ENCODE measurements around the gene GRIK5.

DNA sequence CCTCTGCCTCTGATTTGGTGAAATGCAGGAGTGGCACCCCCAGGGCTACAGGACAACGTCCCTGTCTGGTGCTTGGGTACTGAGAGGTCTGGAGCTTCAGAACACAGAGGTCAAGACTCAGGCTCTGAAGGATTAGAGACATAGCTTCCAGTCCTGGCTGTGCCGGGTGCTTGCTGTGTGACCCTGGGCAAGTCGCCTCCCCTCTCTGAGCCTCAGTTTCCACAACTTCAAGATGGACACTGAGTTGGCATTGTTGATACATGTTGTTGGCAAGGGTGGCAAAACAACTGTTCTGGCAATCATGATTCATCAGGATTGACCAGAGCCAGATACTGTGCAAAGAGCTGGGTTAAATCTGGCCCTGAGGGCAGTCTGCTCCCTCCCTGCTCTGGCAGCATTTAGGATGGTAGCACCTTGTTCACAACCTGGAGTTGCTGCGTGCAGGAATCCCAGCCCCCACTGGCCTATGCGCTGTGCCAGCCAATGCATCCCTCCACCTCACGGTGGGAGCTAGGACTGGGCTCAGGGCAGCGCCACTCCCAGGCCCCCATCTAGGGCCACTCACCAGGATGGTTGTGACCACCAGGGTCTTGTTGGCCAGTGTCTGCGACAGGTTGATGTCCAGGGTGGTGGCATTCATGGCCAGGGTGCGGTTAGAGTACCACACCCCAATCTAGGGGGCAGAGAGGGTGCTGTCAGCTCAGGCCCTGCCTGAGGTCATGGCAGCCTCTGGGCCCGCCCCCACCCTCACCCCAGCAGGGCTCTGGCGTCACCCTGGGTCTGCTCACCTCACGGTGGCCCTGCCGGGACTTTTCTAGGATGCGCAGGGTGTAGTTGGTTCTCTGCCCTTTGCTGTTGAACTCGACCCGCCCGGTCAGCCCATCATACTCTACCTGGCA is 16.7 kb downstream of the GRIK5 start:
- no peak for TF ChIP-seq MEIS1 (CRISPR knock-in tag; IDR thresholded peaks at IDR 0.05; ENCODE audit: borderline replicate concordance)
- TF ChIP-seq, protein P1, sequence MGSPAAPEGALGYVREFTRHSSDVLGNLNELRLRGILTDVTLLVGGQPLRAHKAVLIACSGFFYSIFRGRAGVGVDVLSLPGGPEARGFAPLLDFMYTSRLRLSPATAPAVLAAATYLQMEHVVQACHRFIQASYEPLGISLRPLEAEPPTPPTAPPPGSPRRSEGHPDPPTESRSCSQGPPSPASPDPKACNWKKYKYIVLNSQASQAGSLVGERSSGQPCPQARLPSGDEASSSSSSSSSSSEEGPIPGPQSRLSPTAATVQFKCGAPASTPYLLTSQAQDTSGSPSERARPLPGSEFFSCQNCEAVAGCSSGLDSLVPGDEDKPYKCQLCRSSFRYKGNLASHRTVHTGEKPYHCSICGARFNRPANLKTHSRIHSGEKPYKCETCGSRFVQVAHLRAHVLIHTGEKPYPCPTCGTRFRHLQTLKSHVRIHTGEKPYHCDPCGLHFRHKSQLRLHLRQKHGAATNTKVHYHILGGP (tag by site-specific recombination; IDR thresholded peaks at IDR 0.05): no peak
- TF ChIP-seq, protein P2, sequence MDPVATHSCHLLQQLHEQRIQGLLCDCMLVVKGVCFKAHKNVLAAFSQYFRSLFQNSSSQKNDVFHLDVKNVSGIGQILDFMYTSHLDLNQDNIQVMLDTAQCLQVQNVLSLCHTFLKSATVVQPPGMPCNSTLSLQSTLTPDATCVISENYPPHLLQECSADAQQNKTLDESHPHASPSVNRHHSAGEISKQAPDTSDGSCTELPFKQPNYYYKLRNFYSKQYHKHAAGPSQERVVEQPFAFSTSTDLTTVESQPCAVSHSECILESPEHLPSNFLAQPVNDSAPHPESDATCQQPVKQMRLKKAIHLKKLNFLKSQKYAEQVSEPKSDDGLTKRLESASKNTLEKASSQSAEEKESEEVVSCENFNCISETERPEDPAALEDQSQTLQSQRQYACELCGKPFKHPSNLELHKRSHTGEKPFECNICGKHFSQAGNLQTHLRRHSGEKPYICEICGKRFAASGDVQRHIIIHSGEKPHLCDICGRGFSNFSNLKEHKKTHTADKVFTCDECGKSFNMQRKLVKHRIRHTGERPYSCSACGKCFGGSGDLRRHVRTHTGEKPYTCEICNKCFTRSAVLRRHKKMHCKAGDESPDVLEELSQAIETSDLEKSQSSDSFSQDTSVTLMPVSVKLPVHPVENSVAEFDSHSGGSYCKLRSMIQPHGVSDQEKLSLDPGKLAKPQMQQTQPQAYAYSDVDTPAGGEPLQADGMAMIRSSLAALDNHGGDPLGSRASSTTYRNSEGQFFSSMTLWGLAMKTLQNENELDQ (tag by site-specific recombination; IDR thresholded peaks at IDR 0.05; ENCODE audit: low read depth): no peak
- TF ChIP-seq, protein P3, sequence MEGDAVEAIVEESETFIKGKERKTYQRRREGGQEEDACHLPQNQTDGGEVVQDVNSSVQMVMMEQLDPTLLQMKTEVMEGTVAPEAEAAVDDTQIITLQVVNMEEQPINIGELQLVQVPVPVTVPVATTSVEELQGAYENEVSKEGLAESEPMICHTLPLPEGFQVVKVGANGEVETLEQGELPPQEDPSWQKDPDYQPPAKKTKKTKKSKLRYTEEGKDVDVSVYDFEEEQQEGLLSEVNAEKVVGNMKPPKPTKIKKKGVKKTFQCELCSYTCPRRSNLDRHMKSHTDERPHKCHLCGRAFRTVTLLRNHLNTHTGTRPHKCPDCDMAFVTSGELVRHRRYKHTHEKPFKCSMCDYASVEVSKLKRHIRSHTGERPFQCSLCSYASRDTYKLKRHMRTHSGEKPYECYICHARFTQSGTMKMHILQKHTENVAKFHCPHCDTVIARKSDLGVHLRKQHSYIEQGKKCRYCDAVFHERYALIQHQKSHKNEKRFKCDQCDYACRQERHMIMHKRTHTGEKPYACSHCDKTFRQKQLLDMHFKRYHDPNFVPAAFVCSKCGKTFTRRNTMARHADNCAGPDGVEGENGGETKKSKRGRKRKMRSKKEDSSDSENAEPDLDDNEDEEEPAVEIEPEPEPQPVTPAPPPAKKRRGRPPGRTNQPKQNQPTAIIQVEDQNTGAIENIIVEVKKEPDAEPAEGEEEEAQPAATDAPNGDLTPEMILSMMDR (tag by site-specific recombination; IDR thresholded peaks at IDR 0.05): no peak
